ENCODE results near the gene HID1.
"Not testable (repeated sequence)": the region's sequence is repeated elsewhere in the genome, so short reads cannot be mapped to it uniquely, and the experiment has no call there.

The HID1 gene

GRCh38 chr17:74972107-74972972 is at the start of gene HID1:
TSS of gene HID1 (minus strand) at chr17:74972759. CDS start at chr17:74972656, 103 bp downstream.
- DNase-seq: peak; percentile 82
- ATAC-seq: peak; percentile 86

GRCh38 chr17:75020331-75021110 is 48.0 kb upstream of the HID1 start:
- ATAC-seq: no peak
- no peak for DNase-seq

- no peak for ATAC-seq
- DNase-seq: no peak
Measured at GRCh38 chr17:75019710-75020109, 47.2 kb upstream of the HID1 start.

- ATAC-seq (no peak), DNase-seq (no peak)
Measured at GRCh38 chr17:75019146-75019545, 46.6 kb upstream of the HID1 start.

GRCh38 chr17:75013092-75013559 is 40.6 kb upstream of the HID1 start:
- DNase-seq (no peak), ATAC-seq (no peak)

- peak; percentile 94 for ATAC-seq
Measured at GRCh38 chr17:75012346-75013091, 40.0 kb upstream of the HID1 start, which contains the start of gene MRPL58. TSS of gene MRPL58 (plus strand) at chr17:75012670. CDS start at chr17:75012687, 17 bp downstream.

GRCh38 chr17:75012096-75012345 is 39.5 kb upstream of the HID1 start:
- no peak for ATAC-seq
- DNase-seq: no peak

More at GRCh38 chr17:75012346-75013091, 40.0 kb upstream of the HID1 start, which contains the start of gene MRPL58:
- DNase-seq: peak; percentile 88

- ATAC-seq (no peak), DNase-seq (no peak)
Measured at GRCh38 chr17:75011401-75012095, 39.0 kb upstream of the HID1 start.

GRCh38 chr17:75010683-75011400 is 38.3 kb upstream of the HID1 start:
- DNase-seq (peak; percentile 32), ATAC-seq (peak; percentile 15)

GRCh38 chr17:75009139-75009724 is 36.7 kb upstream of the HID1 start:
- ATAC-seq (no peak), DNase-seq (no peak)

- DNase-seq (no peak), ATAC-seq (no peak)
Measured at GRCh38 chr17:75008373-75008772, 35.8 kb upstream of the HID1 start.

GRCh38 chr17:75006653-75007052 is 34.1 kb upstream of the HID1 start:
- no peak for ATAC-seq
- DNase-seq: no peak

- not testable (repeated sequence) for ATAC-seq, DNase-seq
Measured at GRCh38 chr17:75006084-75006483, 33.5 kb upstream of the HID1 start.

- DNase-seq: no peak
- ATAC-seq: no peak
Measured at GRCh38 chr17:75005291-75005690, 32.7 kb upstream of the HID1 start.

- ATAC-seq (no peak), DNase-seq (no peak)
Measured at GRCh38 chr17:75004371-75004770, 31.8 kb upstream of the HID1 start.

- no peak for DNase-seq
- no peak for ATAC-seq
Measured at GRCh38 chr17:75003957-75004355, 31.4 kb upstream of the HID1 start.

GRCh38 chr17:75003070-75003956 is 30.8 kb upstream of the HID1 start:
- DNase-seq (no peak), ATAC-seq (no peak)

GRCh38 chr17:75001915-75002843 is 29.6 kb upstream of the HID1 start:
- ATAC-seq: peak; percentile 29
- no peak for DNase-seq

- ATAC-seq (no peak), DNase-seq (no peak)
Measured at GRCh38 chr17:74999523-74999922, 27.0 kb upstream of the HID1 start.
